Sigmoid colon (tissue), 3 donors: ENCODE results near the gene LRRFIP1.

Experiments used
- CTCF ChIP-seq, 4 experiments: fragments of 450-650 bp in 3 of 4; fragments of 200-600 bp in 1 of 4; IDR thresholded peaks; one replicate each; pipeline ENCODE4 v1.5.1; 2016 to 2019; ENCODE audit warnings: antibody characterized with exemption in 4 of 4, mild to moderate bottlenecking in 3 of 4, moderate library complexity in 2 of 4
- POLR2A ChIP-seq, 2 donors: fragments of 450-650 bp; IDR thresholded peaks; one replicate each; pipeline ENCODE4 v1.6.1; 2016; ENCODE audit warnings: antibody characterized with exemption in 2 of 2, mild to moderate bottlenecking in 2 of 2, moderate library complexity in 2 of 2

- TF ChIP-seq CTCF (IDR thresholded peaks at IDR 0.05) (no peak), POLR2A (IDR thresholded peaks at IDR 0.05) (no peak)
Observed at GRCh38 chr2:237603718-237604362, 23.5 kb upstream of the LRRFIP1 start.
